Fibroblast of upper back skin (primary cell): ENCODE data around the gene MAGEL2.

Source experiments
- DNase-seq: peaks from one replicate; pipeline ENCODE4 v3.0.0-alpha.2; 2013

The MAGEL2 gene

DNA sequence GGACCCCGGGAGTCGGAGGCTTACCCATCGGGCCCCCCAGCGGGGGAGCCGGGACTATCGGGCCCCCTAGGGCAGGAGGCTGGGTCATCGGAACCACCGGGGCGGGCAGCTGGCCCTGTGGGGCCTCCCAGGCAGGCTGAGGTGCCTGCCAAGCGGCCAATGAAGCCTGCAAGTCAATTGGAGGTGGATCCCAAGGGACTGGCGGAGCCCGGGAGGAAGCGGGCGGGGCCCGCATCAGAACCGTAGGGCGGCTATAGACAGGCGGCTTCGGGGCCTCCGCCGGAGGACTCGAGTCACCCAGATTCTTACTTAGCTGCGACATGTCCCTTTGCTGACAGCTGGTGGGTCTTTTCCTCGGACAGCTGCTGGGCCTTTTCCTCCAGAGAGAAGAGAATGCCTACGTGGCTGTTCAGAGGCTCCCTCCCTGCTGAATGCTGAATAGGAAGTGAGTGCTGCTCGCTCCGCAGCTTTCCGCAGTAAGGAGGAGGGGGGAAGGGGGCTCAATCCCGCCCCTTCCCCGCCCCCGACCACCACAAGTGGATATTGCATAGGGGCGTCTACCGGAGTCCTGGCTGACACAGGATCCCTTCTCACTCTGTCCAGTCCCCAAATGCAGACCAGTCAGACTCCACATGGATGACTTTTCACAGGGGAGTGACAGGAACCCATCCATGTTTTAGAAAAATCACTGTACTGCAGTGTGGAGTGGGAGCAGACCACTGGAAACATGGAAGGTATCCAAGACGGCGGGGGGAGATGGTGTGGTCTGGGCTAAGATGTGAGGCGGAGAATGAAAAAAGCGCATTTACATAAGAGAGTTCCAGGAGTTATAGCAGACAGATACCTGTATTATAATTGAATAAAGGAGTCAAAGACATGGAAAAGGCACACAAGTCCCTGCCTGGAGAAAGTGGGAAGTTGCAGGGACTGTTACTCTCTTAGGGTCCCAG, at the start of gene MAGEL2:
Gene MAGEL2 (minus strand): TSS at position 447 of the 950 bp plus-strand sequence. CDS start 125 bp downstream, at position 322.
- DNase-seq = peak; percentile 23

DNA sequence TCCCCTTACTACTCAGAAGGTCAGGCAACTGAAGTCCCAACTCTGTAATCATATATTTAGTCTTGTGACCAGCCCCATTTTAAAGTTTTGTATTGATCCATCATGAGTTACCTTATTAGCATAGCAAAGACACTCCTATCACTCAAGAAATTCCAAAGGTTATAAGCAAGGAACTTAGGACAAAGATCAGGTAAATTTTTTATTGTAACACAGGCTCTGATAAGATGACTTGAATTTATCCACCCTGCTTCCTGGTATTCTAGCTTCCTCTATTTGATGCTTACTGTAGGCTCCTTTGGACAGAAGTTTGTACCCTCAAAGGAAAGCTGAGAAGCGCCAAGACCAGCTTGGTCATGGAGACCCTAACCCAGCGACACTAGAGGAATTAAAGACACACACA, 47.6 kb upstream of the MAGEL2 start:
- DNase-seq = no peak

DNA sequence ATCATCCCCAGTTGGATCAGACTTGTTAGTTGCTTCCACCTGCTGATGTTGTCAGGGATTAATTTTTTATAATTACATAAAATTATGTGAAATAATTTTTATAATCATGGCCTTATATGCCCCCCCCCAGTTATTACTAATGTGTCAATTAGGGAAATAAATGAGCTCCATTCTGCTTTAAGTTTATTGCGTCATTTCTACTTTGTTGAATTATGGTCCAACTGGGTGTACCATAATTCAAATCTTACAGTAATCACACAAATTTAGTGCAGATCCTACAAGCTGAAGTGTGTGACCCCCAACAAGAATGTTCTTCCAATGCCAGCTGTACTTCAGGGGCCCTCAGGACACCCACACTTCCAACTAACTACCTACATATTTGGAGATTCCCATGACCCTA, 46.9 kb upstream of the MAGEL2 start:
- DNase-seq = no peak

DNA sequence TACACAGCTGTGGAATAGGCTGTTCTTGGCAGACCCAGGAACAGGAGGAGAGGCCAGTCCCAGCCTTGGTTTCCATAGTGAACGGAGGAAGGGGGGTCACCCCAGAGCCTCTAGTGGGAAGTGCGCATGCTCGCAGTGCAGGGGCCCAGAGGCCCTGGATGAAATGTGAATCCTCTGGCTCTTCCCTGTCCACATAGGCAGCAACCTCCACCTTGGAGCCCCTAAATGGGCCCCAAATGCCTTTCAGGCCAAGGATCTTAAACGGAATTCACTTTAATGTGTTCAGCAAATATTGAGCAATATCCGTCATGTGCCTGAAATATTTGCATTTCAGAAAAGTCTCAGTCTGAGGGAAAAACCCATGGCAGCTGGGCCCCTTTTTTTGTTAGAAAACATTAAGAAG, 42.8 kb upstream of the MAGEL2 start:
- DNase-seq = peak; percentile 75

DNA sequence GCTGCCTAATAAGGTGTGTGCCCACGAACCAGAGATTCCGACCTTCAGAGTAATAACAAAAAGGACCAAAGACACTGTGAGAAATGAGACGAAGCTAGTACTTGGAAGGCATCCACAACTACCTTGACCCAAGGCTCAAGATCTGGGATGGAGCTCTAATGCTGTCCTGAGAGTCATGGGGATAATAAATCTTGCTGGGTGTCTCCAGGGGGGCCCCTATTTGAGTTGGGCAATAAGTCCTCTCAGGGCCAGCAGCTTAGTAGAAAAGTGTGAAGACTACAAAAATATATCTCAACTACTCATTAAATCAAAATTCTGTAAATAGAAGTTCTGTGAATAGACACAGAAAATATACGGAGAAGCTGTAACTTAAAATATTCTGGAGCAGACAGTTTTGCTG, 42.3 kb upstream of the MAGEL2 start:
- no peak for DNase-seq

DNA sequence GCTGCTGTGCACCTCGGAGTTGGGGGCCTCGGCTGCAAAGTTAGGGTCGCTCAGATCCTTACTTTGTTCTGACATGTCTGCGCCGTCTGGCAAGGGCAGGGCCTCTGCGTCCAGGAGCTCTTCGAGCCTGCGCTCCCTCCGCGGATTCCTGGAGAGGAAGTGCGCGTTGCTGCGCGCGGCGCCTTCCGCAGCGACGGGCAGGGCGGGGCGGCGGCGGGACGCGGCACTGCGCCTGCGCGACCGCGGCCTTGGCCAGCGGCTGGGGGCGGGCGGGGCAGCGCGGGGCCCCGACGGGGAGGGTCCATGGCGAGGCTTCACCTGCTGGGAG, 39.4 kb upstream of the MAGEL2 start, which contains the start of gene NDN:
Gene NDN (minus strand): TSS at position 163 of the 328 bp plus-strand sequence. CDS start 88 bp downstream, at position 75.
- DNase-seq = peak; percentile 57

DNA sequence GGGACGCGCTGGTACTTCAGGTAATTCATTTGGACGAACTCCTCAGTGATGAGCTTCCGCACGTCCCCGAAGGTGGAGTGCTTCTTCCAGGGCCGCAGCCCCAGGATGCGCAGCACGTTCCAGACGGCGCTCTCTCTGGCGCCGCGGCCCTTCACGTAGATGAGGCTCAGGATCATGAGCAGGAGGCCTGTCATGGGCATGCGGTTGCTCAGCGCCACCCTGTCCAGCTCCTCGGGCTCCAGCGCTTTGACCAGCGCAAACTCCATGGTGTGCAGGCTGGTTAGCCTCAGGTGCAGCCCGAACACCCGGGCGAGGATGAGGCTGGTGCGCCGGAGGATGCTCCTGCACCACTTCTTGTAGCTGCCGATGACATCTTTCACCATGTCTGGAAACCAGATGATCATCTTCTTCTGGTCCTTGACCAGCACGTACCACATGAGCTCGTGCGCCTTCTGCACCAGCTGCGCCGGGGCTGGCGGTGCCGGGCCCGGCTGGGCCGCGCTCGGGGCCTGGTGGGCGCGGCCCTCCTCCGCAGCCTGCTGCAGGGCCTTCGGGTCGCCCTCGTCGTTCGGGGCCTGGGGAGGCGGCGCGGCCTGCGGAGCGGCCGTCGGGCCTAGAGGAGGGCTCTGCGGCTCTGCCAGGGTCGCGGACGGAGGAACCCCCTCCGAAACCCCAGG, 38.9 kb upstream of the MAGEL2 start:
- DNase-seq = no peak

DNA sequence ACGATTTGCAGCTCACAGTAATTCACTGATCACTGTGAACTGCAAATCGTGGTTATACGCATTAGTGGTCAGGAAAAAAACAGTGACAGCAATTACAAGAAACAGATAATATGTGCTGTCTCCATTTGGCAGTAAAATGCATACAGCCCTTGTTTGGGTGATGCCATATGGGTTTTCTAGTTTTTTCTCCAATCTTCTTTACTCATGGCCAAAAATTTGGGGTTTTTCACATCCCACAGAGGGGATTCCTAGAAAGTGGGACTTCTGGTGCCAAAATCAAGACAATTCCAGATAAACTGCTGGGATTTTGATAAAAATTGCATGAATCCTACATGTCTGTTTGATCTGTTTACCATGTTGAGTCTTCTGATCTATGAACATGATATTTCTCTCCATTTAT, 23.8 kb upstream of the MAGEL2 start:
- DNase-seq = no peak

DNA sequence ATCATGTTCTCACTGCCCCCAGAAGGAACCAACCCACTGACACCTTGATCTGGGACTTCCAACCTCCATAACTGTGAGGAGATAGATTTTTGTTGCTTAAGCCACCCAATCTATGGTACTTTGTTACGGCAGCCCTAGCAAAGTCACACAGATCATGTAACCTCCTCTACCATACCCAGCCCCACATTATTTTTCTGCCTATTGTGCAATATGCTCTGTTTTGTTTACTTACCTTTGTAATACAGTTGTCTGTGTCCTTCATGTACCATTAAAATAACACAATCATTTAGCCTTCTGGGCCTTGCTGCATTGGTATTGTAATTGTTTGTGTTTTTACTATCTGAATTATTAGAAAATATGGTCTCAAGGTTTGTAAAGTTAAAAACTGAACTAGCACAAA, 23.3 kb upstream of the MAGEL2 start:
- no peak for DNase-seq

DNA sequence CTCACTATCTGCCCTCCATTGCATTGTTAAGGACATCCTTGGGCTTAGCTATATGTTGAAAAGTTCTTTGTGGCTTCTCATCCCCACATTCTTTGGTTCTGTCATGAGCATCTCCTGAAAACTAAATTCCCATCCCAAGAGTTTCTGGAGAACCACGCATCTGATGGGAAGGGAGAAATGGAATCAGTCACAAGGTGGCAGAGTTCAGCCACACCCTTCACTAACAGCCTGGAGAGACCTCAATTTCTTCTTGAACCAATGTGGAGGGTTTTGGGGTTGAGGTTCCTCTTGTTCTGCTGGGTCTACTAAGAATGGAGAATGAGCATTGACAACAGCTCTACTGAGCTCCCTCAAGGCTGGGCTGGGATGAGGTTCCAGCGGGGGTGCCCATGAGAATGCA, 15.6 kb upstream of the MAGEL2 start:
- no peak for DNase-seq

DNA sequence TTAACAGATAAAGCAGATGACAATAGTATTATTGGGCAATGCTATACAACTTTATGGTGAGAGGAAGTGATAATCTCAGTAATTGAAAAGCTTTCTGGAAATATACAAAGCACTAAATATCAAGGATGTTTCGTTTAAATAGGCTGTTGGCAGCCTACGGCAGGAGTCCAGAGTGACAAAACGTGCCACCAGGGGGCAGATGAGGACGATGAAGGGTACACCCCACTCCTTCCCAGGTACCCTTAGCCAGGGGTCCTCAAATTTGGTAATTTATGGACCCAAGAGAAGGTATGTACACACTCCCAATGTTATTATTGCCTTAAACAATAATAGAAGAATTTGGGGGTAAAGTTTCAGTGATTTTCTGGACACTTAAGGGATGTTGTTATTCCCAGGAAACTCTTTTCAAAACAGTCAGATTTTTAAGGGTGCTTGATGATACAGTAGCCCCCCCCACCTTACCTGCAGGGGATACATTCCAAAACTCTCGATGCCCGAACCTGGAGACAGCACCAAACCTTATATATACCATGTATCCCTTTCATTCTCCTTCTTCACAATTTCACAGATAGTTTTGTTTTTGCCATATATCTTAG, 1.4 kb upstream of the MAGEL2 start:
- DNase-seq = peak; percentile 9

DNA sequence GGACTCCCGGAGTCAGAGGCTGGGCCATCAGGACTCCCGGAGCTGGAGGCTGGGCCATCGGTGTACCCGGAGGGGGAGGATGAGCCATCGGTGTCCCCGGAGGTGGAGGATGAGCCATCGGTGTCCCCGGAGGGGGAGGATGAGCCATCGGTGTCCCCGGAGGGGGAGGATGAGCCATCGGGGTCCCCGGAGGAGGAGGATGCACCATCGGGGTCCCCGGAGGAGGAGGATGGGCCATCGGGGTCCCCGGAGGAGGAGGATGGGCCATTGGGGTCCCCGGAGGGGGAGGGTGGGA, 719 bp downstream of the MAGEL2 start:
- no peak for DNase-seq

DNA sequence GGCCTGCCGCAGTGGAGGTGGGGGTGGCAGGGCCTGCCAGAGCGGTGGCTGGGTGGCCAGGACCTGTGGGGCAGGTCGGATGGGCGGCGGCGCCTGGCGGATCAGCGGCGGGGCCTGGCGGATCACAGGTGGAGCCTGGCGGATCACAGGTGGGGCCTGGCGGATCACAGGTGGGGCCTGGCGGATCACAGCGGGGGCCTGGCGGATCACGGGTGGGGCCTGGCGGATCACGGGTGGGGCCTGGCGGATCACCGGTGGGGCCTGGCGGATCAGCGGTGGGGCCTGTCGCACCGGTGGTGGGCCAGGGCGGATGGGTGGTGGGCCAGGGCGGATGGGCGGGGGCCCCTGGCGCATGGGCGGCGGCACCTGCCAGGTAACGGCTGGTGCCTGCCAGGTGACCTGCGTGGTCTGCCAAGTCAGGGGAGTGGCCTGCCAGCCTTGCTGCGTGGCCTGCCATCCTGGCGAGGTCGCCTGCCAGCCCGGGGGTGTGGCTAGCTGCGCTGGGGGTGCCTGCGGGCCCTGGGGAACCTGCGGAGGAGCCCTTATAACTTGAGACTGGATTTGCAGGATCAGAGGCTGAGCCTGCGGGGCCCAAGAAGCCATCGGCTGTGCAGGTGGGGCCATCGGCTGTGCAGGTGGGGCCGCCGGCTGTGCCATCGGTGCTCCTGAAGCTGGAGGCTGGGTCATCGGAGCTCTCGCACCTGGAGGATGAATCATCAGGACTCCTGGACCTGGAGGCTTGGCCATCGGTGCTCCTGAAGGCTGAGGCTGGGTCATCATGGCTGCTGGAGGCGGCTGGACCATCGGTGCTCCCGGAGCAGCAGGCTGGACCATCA, 1.3 kb downstream of the MAGEL2 start:
- no peak for DNase-seq

DNA sequence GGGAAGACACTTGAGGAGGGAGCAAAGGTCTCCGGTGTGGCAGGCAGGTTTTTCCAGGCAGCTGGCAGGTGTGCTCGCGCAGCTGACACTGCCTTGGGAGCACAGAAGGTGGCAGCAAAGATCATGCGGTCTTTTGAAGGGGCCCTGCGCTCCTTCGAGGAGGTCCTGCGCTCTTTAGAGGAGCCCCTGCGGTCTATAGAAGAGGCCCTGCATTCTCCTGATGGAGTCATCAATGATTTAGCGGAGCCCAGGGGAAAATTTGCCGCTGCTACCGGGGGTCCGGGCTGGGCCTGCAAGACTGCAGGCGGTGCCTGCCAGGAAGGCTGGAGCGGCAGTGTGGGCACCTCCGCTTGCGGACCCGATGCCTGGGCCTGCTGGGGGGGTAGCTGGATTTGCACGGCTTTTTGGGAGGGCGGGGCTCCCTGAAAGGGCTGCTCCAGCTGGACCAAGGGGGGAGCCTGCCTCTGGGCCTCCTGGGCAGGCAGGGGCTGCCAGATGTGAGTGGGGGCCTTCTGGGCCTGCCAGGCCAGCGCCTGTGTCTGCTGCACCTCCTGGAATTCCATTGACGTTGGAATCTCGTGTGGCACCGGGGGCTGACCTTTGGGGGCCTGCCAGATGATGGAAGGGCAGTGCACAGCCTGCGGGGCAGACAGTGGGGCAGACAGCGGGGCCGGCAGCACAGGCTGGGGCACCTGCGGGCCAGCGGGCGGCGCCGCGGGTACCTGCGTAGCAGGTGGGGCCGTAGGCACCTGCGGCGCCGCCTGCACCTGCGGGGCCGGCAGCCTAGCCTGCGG, 2.1 kb downstream of the MAGEL2 start:
- DNase-seq = no peak

DNA sequence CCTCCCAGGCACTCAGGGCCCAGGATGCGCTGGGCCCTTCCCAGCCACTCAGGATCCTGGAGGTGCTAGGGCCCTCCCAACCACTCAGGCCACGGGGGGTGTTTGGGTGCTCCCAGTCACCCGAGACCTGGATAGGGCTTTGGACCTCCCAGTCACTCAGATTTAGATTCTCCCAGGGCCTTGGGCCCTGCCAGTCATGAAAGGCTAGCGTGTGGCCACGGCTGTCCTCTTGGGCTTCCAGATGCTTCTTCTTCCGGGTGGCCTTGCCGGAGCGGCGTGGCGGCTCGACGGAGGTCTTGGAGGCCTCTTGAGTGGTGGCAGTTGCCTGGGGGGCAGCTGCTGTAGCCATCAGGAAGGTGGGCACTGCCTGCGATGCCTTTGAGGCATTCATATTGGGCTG, 2.8 kb downstream of the MAGEL2 start:
- no peak for DNase-seq

DNA sequence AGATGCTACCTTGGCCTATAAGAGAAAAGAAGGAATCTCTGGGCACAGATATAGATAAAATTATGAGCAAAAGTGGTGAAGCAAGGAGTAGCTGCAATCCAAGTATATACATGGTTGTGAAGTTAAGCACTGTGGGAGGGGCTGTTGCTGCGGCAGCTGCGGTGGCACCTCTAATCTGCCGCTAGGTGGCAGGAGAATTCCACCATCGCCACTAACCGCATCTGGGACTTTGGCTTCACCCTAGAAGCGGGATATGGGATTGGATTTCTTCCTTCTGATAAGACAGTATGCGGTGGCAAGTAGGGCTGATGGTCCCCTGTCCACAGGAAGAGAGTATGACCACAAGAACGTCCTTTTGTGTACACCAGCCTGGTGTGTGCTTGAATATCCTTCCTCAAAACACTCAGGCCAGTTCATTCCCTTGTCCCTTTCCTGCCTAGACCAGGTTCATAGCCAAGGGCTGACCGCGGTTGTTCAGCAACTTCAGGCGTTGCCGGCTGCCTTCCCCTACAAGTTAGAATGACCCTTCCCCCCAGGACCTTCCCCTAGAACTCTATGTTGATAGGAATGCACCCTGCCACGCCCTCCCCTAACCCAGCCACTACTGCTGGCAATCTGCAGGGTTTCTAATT, 5.1 kb downstream of the MAGEL2 start:
- DNase-seq = peak; percentile 56

DNA sequence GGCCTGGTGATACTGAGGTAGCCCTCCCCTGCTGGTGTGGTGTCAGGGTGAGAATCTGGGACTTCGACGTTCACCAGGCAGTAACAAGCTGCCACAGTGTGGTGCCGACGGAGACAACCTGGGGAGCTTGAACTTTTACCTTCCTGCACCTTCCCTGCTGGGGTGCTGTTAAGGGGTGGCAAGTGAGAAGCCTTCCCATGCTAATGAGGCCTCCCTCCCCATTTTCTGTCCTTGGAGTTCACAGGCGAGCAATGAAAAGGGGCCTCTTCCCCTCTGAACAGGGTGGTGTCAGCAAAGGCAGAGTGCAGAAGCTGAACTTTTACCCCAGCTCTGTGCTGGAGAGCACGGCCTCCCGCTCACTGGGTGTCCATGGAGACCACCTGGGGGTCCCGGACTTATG, 13.5 kb downstream of the MAGEL2 start:
- DNase-seq = no peak

DNA sequence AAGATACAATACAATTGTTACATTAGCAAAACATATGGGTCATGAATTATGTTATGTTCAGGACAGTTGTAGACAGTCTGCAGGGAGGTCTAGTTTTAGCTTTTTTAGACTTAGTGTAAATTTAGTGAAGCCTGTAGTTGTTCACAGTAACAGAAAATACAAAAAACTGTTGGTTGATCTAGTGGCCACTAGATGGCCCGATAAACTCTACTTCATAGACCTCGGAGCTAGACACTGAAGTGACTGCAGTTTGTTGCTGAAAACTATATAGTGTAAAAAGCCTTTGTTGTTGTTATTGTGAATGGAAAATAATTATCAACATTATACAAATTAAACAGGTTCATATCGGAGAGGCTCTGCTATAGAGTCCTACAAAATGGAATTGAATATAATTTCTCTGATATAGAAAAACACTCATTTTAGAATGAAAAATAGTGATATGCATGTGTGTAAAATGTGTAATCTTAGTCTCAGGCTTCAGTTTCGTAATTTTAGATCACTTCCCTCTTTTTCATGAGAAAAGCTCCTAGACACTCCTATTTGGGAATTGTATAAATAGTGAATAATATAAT, 18.3 kb downstream of the MAGEL2 start:
- DNase-seq = no peak

DNA sequence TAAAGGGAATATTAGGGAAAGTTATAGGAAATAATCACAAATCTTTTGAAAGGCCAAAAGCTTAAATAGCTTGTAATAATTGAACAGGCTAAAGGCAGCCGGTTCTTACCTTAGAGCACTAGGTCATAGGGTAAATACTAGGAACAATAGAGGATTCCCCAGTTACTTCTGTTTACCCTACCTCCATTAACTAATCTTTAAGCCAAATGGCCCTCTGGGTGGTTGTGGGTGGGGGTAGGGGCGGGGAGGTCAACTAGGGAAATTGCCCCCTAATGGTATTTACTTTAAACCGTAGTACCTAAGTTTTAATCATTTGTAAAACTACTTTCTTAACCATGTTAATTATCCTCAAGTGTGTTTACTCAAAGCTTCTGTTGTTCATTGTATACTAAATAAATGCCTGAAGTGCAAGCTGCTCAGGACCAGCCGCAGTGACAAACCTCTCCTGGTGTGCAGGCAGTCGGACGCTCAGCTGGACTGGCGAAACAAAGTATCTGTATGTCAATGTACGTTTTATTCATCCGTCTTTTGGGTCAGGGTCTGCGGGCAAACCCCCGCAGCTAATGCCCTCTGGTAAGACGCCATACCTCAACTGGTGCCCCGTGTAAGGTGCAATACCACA, 18.9 kb downstream of the MAGEL2 start:
- DNase-seq = no peak

DNA sequence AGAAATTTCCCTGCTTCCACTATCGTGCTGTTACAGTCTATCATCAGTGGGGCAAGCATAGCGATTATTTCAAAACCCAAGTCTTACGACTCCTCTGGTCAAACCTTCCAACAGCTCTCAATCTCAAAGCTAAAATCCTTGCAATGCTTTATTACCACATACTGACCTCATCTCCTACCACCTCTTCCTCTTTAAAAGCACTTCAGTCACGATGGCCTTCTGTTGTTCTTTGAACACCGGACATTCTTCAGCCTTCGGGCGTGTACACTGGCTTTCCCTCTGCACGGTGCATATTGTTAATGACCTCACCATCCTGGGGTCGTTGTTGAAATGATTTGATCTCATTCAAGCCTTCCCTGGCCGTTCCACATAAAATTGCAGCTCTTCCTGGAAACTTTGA, 31.1 kb downstream of the MAGEL2 start:
- no peak for DNase-seq

DNA sequence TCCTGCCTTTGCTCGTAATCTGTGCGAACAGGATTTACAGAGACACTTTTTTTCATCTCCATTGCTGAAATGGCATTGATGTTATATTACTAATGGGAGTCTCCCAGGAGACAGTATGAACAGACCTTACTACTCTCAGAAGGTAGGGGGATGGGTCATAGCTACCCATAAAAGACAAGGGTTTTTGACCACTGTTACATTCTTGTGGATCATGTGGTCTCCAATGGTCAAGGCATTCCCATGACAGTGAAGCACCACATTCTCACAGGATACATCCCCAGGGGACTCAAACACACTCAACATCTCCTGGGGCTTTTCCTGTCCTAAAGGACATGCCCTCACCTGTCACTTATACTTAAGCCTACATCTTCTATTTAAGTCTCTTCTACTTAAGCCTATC, 41.4 kb downstream of the MAGEL2 start:
- DNase-seq = no peak
